ENCODE results near the gene MACROD2. TPM values are rescaled to one million over a fixed set of nuclear protein-coding genes. Genes with fewer than 3 reads are reported as not detected.

Gene MACROD2
- total RNA-seq, 1 experiment from 2014 or later = 3.7 TPM

DNA sequence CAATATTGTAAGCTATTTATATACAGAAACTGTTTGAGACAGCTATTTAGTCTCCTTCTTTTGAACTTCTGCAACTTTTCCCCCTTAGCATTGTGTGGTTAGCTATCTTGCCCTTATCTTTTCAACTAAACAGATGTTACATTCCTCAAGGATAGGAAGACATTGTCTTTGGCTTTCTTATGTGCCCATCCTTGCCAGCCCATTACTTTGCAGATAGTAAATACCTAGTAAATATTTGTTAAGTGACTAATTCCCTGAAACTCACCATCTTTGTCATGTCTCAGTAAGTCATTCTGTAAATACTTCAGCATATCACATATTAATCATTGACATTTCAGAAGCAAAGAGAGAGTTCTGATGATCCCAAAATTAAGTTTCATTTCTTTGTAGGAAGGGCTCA, 411.2 kb downstream of the MACROD2 start:
- TF ChIP-seq POLR2AphosphoS5 (IDR thresholded peaks at IDR 0.05; ENCODE audit: low read depth, low read length) = no peak
- no peak for TF ChIP-seq ZNF274 (IDR thresholded peaks at IDR 0.05; ENCODE audit: low read depth, low read length)
- TF ChIP-seq SIN3A (IDR thresholded peaks at IDR 0.05; ENCODE audit: low read depth) = no peak
- no peak for TF ChIP-seq SP1 (IDR thresholded peaks at IDR 0.05; ENCODE audit: low read depth)
- TF ChIP-seq EZH2phosphoT487 (IDR thresholded peaks at IDR 0.05; ENCODE audit: borderline replicate concordance) = no peak
- no peak for TF ChIP-seq CBX3 (IDR thresholded peaks at IDR 0.05; ENCODE audit: low read depth)
- TF ChIP-seq SRF (IDR thresholded peaks at IDR 0.05; ENCODE audit: low read depth) = no peak
- TF ChIP-seq, protein P1, sequence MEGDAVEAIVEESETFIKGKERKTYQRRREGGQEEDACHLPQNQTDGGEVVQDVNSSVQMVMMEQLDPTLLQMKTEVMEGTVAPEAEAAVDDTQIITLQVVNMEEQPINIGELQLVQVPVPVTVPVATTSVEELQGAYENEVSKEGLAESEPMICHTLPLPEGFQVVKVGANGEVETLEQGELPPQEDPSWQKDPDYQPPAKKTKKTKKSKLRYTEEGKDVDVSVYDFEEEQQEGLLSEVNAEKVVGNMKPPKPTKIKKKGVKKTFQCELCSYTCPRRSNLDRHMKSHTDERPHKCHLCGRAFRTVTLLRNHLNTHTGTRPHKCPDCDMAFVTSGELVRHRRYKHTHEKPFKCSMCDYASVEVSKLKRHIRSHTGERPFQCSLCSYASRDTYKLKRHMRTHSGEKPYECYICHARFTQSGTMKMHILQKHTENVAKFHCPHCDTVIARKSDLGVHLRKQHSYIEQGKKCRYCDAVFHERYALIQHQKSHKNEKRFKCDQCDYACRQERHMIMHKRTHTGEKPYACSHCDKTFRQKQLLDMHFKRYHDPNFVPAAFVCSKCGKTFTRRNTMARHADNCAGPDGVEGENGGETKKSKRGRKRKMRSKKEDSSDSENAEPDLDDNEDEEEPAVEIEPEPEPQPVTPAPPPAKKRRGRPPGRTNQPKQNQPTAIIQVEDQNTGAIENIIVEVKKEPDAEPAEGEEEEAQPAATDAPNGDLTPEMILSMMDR (IDR thresholded peaks at IDR 0.05 in 2 of 3, conservative IDR thresholded peaks at IDR 0.05 in 1 of 3; ENCODE audit: borderline replicate concordance in 1 of 3, insufficient read depth in 1 of 3, low read depth in 2 of 3, low read length in 2 of 3) = no peak
- TF ChIP-seq RAD21 (IDR thresholded peaks at IDR 0.05; ENCODE audit: low read depth) = no peak
- TF ChIP-seq, protein P2, sequence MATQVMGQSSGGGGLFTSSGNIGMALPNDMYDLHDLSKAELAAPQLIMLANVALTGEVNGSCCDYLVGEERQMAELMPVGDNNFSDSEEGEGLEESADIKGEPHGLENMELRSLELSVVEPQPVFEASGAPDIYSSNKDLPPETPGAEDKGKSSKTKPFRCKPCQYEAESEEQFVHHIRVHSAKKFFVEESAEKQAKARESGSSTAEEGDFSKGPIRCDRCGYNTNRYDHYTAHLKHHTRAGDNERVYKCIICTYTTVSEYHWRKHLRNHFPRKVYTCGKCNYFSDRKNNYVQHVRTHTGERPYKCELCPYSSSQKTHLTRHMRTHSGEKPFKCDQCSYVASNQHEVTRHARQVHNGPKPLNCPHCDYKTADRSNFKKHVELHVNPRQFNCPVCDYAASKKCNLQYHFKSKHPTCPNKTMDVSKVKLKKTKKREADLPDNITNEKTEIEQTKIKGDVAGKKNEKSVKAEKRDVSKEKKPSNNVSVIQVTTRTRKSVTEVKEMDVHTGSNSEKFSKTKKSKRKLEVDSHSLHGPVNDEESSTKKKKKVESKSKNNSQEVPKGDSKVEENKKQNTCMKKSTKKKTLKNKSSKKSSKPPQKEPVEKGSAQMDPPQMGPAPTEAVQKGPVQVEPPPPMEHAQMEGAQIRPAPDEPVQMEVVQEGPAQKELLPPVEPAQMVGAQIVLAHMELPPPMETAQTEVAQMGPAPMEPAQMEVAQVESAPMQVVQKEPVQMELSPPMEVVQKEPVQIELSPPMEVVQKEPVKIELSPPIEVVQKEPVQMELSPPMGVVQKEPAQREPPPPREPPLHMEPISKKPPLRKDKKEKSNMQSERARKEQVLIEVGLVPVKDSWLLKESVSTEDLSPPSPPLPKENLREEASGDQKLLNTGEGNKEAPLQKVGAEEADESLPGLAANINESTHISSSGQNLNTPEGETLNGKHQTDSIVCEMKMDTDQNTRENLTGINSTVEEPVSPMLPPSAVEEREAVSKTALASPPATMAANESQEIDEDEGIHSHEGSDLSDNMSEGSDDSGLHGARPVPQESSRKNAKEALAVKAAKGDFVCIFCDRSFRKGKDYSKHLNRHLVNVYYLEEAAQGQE (IDR thresholded peaks at IDR 0.05; ENCODE audit: low read depth) = no peak
- TF ChIP-seq YY1 (IDR thresholded peaks at IDR 0.05; ENCODE audit: extremely low read depth, insufficient replicate concordance, low read depth, low read length) = no peak
- no peak for TF ChIP-seq ZFX (IDR thresholded peaks at IDR 0.05)
- TF ChIP-seq POLR2A (IDR thresholded peaks at IDR 0.05; ENCODE audit: borderline replicate concordance, extremely low read depth, insufficient read depth, insufficient read length) = no peak
- TF ChIP-seq TCF7L2 (IDR thresholded peaks at IDR 0.05; ENCODE audit: borderline replicate concordance, extremely low read depth, insufficient read depth, insufficient read length) = no peak
- TF ChIP-seq, protein P3, sequence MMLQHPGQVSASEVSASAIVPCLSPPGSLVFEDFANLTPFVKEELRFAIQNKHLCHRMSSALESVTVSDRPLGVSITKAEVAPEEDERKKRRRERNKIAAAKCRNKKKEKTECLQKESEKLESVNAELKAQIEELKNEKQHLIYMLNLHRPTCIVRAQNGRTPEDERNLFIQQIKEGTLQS (IDR thresholded peaks at IDR 0.05) = no peak
- TF ChIP-seq EGR1 (IDR thresholded peaks at IDR 0.05; ENCODE audit: low read depth) = no peak
- TF ChIP-seq, protein P4, sequence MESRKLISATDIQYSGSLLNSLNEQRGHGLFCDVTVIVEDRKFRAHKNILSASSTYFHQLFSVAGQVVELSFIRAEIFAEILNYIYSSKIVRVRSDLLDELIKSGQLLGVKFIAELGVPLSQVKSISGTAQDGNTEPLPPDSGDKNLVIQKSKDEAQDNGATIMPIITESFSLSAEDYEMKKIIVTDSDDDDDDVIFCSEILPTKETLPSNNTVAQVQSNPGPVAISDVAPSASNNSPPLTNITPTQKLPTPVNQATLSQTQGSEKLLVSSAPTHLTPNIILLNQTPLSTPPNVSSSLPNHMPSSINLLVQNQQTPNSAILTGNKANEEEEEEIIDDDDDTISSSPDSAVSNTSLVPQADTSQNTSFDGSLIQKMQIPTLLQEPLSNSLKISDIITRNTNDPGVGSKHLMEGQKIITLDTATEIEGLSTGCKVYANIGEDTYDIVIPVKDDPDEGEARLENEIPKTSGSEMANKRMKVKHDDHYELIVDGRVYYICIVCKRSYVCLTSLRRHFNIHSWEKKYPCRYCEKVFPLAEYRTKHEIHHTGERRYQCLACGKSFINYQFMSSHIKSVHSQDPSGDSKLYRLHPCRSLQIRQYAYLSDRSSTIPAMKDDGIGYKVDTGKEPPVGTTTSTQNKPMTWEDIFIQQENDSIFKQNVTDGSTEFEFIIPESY (IDR thresholded peaks at IDR 0.05; ENCODE audit: extremely low read depth, insufficient replicate concordance, low read length) = no peak
- no peak for TF ChIP-seq CEBPB (IDR thresholded peaks at IDR 0.05; ENCODE audit: low read depth)
- TF ChIP-seq JUND (IDR thresholded peaks at IDR 0.05) = no peak
- DNase-seq (ENCODE audit: low read depth, low spot score) (no peak), ATAC-seq (peak; percentile 38; the same call in 1 of the 2 replicates)
- no peaks in the 10 kb centered on the region for H3K27me3 ChIP-seq (ENCODE audit: insufficient read depth, low read length)
- no peak overlapping the region for H3K9ac ChIP-seq (ENCODE audit: low read length)
- peak overlapping the region; percentile 11; the same call in 1 of the 2 replicates for H3K4me2 ChIP-seq (ENCODE audit: low read length)
- H3K4me3 ChIP-seq (replicated peaks in 1 of 2; ENCODE audit: low read depth in 1 of 2, low read length in 2 of 2) = no peak overlapping the region
- ChIA-PET POLR2A (no interaction called here), CTCF (no interaction called here), RAD21 (ENCODE audit: low non-redundant PET in 1 of 2, low total read pairs in 2 of 2, uncharacterized antibody in 2 of 2, unreplicated experiment in 2 of 2) (no interaction called here)
- intact Hi-C loops (cut with micrococcal nuclease) = no loop called here
- H3K79me2 ChIP-seq (ENCODE audit: insufficient read depth, low read length) = no peaks in the 10 kb centered on the region
- H3K27ac ChIP-seq (ENCODE audit: low read depth, low read length) = no peak overlapping the region
- H3K4me1 ChIP-seq (ENCODE audit: control insufficient read depth in 1 of 2, insufficient read depth in 2 of 2, low read length in 2 of 2) = peaks cover 0 to 4% of the 10 kb centered on the region in 2 experiments; a peak in 1 of 4 replicates
- H2AFZ ChIP-seq (ENCODE audit: low read depth, low read length, poor library complexity, severe bottlenecking) = no peak overlapping the region
- no peaks in the 10 kb centered on the region for H3K9me2 ChIP-seq (ENCODE audit: insufficient read depth)
- no peaks in the 10 kb centered on the region for H4K20me1 ChIP-seq (ENCODE audit: insufficient read depth)
- no peaks in the 10 kb centered on the region for H3K36me3 ChIP-seq (ENCODE audit: control insufficient read depth in 1 of 2, insufficient read depth in 2 of 2, low read length in 2 of 2)
- no TSS peak for BruUV-seq (replicated peaks)
- H3K9me3 ChIP-seq (ENCODE audit: control insufficient read depth in 1 of 2, insufficient read depth in 1 of 2, low read depth in 1 of 2, low read length in 2 of 2) = no peaks in the 10 kb centered on the region

Data from HCT116 (cell line).